LNCAP (cell line): ENCODE measurements around the gene CDK17.

ENCODE experiments used
- CTCF ChIP-seq: fragments of 450-650 bp; IDR thresholded peaks from 2 replicates; pipeline ENCODE4 v1.5.1; 2017; ENCODE audit warnings: mild to moderate bottlenecking

Gene CDK17

GRCh38 chr12:96412431-96412830 is 12.2 kb upstream of the CDK17 start:
- TF ChIP-seq CTCF, result no peak

GRCh38 chr12:96409731-96410130 is 9.5 kb upstream of the CDK17 start:
- TF ChIP-seq CTCF, result no peak

GRCh38 chr12:96408993-96409392 is 8.8 kb upstream of the CDK17 start:
- TF ChIP-seq CTCF, result no peak

- TF ChIP-seq CTCF, result no peak
Observed at GRCh38 chr12:96404696-96405095, 4.5 kb upstream of the CDK17 start.

- no peak for TF ChIP-seq CTCF
Observed at GRCh38 chr12:96403870-96404269, 3.6 kb upstream of the CDK17 start.

GRCh38 chr12:96402061-96402460 is 1.8 kb upstream of the CDK17 start:
- TF ChIP-seq CTCF, result no peak

GRCh38 chr12:96401076-96401871 is 1.0 kb upstream of the CDK17 start:
- peak; percentile 42 for TF ChIP-seq CTCF

- TF ChIP-seq CTCF, result no peak
Observed at GRCh38 chr12:96400631-96401075, 414 bp upstream of the CDK17 start.
